GM23338 (cell line): Measurements from ENCODE around the gene FMN1. TPM values are rescaled to one million over a fixed set of nuclear protein-coding genes. Genes with fewer than 3 reads are reported as not detected.

Experiments used
- ATAC-seq: fragments of 200-7000 bp; cut with Tn5 transposase; 3 replicates; pipeline ENCODE4 v1.9.1; 2020
- DNase-seq: peaks from one replicate; pipeline ENCODE4 v3.0.0-alpha.2; 2015; ENCODE audit warnings: low spot score
- H2AFZ ChIP-seq: fragments of 200-600 bp; sonication (generic); 2 replicates; pipeline ENCODE4 v1.8.0; 2016; ENCODE audit warnings: antibody characterized with exemption, mild to moderate bottlenecking, moderate library complexity
- H3F3A ChIP-seq: fragments of 200-600 bp; sonication (generic); replicated peaks from 2 replicates; pipeline ENCODE4 v1.8.0; 2017; ENCODE audit warnings: antibody characterized with exemption, mixed run types, low read depth
- H3K27ac ChIP-seq: fragments of 200-600 bp; sonication (generic); 2 replicates; pipeline ENCODE4 v1.6.1; 2016; ENCODE audit warnings: low read depth
- H3K27me3 ChIP-seq: fragments of 200-600 bp; sonication (generic); 2 replicates; pipeline ENCODE4 v1.8.0; 2016; ENCODE audit warnings: mild to moderate bottlenecking, mixed run types, moderate library complexity; ENCODE audit not compliant: insufficient read depth
- H3K36me3 ChIP-seq: fragments of 200-600 bp; sonication (generic); 2 replicates; pipeline ENCODE4 v1.8.0; 2016; ENCODE audit warnings: mild to moderate bottlenecking; ENCODE audit not compliant: insufficient read depth
- H3K4me1 ChIP-seq: fragments of 200-600 bp; sonication (generic); 2 replicates; pipeline ENCODE4 v1.8.0; 2016; ENCODE audit warnings: mild to moderate bottlenecking, moderate library complexity; ENCODE audit not compliant: insufficient read depth
- H3K4me2 ChIP-seq: fragments of 200-600 bp; sonication (generic); 2 replicates; pipeline ENCODE4 v1.7.1; 2017; ENCODE audit warnings: mixed run types
- H3K4me3 ChIP-seq: fragments of 200-600 bp; sonication (generic); 2 replicates; pipeline ENCODE4 v1.6.1; 2016; ENCODE audit warnings: mixed run types
- H3K79me2 ChIP-seq: fragments of 200-600 bp; sonication (generic); replicated peaks from 2 replicates; pipeline ENCODE4 v1.8.0; 2017; ENCODE audit warnings: mild to moderate bottlenecking; ENCODE audit not compliant: insufficient read depth
- H3K9me2 ChIP-seq: fragments of 200-600 bp; sonication (generic); 2 replicates; pipeline ENCODE4 v1.8.0; 2017; ENCODE audit not compliant: insufficient read depth
- H4K20me1 ChIP-seq: fragments of 200-600 bp; sonication (generic); replicated peaks from 2 replicates; pipeline ENCODE4 v1.8.0; 2017; ENCODE audit warnings: mild to moderate bottlenecking; ENCODE audit not compliant: insufficient read depth
- H3K27ac Mint-ChIP-seq: 2 replicates; pipeline ENCODE4 v1.8.0; 2020; ENCODE audit warnings: inconsistent platforms, mild to moderate bottlenecking, moderate library complexity, mixed read lengths
- H3K27me3 Mint-ChIP-seq: 3 replicates; pipeline ENCODE4 v1.8.0; 2022; ENCODE audit warnings: low read depth, mild to moderate bottlenecking, moderate library complexity, mixed read lengths, inconsistent platforms; ENCODE audit not compliant: insufficient read depth, poor library complexity
- H3K36me3 Mint-ChIP-seq: 3 replicates; pipeline ENCODE4 v1.8.0; 2021; ENCODE audit warnings: low read depth, mild to moderate bottlenecking, inconsistent platforms, moderate library complexity, mixed read lengths
- H3K4me1 Mint-ChIP-seq: 3 replicates; pipeline ENCODE4 v1.8.0; 2020; ENCODE audit warnings: mild to moderate bottlenecking, inconsistent platforms, mixed read lengths
- H3K4me3 Mint-ChIP-seq: 3 replicates; pipeline ENCODE4 v1.8.0; 2021; ENCODE audit warnings: moderate library complexity, mild to moderate bottlenecking, inconsistent platforms, mixed read lengths
- H3K9me3 Mint-ChIP-seq: 3 replicates; pipeline ENCODE4 v1.8.0; 2020; ENCODE audit warnings: moderate library complexity, mild to moderate bottlenecking, inconsistent platforms, mixed read lengths
- CREB1 ChIP-seq: fragments of 250-450 bp; sonication (Bioruptor Pico); IDR thresholded peaks from 2 replicates; pipeline ENCODE4 v1.5.0; 2020; ENCODE audit warnings: low read depth, mild to moderate bottlenecking, moderate library complexity
- EZH2 ChIP-seq: fragments of 200-600 bp; sonication (generic); IDR thresholded peaks from one replicate; pipeline ENCODE4 v1.8.0; 2017; ENCODE audit warnings: antibody characterized with exemption, mild to moderate bottlenecking, low read depth; ENCODE audit not compliant: unreplicated experiment
- JUNB ChIP-seq: IDR thresholded peaks from one replicate; pipeline ENCODE4 v1.6.1; 2016; ENCODE audit warnings: antibody characterized with exemption; ENCODE audit not compliant: unreplicated experiment
- STAT1 ChIP-seq: IDR thresholded peaks from one replicate; pipeline ENCODE4 v1.6.1; 2016; ENCODE audit warnings: antibody characterized with exemption; ENCODE audit not compliant: unreplicated experiment
- ZNF114 ChIP-seq: fragments of 250-450 bp; sonication (Bioruptor Pico); IDR thresholded peaks from 2 replicates; pipeline ENCODE4 v1.5.0; 2020; ENCODE audit warnings: mild to moderate bottlenecking, moderate library complexity
- ZNF331 ChIP-seq: fragments of 250-450 bp; sonication (Bioruptor Pico); IDR thresholded peaks from 2 replicates; pipeline ENCODE4 v1.5.0; 2020; ENCODE audit warnings: low read depth, mild to moderate bottlenecking, moderate library complexity
- polyA plus RNA-seq: library from polyadenylated mRNA; unstranded; fragments of >200 nt; fragmentation: Nextera tagmentation; extraction: Ambion mirVana; gene quantifications from 2 replicates; pipeline ENCODE4 v1.2.1, GENCODE V29; 2016
- total RNA-seq: library from RNA; depleted of rRNA; stranded (reverse); fragments of >200 nt; shearing (Covaris generic); gene quantifications from 2 replicates; pipeline ENCODE4 v1.2.3, GENCODE V29; 2014
- TF ChIP-seq, protein P1 (sequence below): fragments of 250-450 bp; sonication (Bioruptor Pico); IDR thresholded peaks from 2 replicates; pipeline ENCODE4 v1.5.0; 2020; ENCODE audit warnings: mild to moderate bottlenecking, moderate library complexity

Gene FMN1
- total and polyA plus RNA-seq, 2 experiments from 2014 or later, result 1.2 to 1.6 TPM

DNA sequence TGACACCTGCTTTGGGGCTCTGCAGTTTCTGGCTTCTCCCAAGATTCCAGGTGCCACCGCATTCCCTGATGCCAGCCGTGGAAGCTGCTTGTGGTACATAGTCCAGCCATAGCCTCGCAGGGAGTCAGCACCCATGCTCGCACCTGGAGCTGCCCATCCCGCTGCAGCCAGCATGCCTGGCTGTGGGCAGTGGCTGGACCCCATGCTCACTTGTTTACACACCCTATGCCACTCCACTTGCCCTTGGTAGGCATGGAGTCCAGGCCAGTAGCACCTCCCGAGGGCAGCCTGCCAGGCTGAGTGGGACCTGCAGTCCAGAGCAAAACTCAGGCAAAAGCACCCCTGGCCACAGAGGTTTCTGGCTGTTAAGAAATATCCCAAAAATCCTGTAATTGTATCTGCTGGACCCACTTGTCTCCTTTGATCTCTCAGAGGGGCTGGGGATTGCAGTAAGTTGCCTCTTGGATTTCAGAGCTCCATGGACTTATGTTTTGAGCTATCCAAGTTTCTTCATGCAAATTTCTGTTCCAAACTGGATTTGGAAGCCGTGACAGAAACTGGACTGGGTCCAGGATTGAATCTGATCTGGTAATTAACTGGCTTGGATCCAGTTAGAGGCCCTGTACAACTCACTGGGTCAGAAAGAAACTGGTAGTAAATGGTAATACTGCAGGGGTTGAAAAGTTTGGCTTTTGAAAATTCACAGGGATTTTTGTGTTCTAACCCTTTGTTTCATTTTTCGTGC, 149.3 kb downstream of the FMN1 start:
- Histone ChIP-seq H3K9me2 (no peaks in the 10 kb centered on the region), H3K4me3 (no peak overlapping the region), H3K27ac (no peak overlapping the region), H4K20me1 (no peaks in the 10 kb centered on the region), H3K27me3 (no peaks in the 10 kb centered on the region), H3K79me2 (no peaks in the 10 kb centered on the region), H3K4me2 (no peak overlapping the region), H3K36me3 (peaks cover 5% of the 10 kb centered on the region; the same call in 1 of the 2 replicates), H3K4me1 (no peaks in the 10 kb centered on the region), H2AFZ (no peak overlapping the region), H3F3A (no peaks in the 10 kb centered on the region)
- Mint-ChIP-seq H3K27ac (no peak overlapping the region), H3K4me3 (no peak overlapping the region), H3K4me1 (no peaks in the 10 kb centered on the region), H3K27me3 (no peaks in the 10 kb centered on the region), H3K9me3 (peaks cover 56% of the 10 kb centered on the region), H3K36me3 (peaks cover 40% of the 10 kb centered on the region)
- TF ChIP-seq, protein P1, sequence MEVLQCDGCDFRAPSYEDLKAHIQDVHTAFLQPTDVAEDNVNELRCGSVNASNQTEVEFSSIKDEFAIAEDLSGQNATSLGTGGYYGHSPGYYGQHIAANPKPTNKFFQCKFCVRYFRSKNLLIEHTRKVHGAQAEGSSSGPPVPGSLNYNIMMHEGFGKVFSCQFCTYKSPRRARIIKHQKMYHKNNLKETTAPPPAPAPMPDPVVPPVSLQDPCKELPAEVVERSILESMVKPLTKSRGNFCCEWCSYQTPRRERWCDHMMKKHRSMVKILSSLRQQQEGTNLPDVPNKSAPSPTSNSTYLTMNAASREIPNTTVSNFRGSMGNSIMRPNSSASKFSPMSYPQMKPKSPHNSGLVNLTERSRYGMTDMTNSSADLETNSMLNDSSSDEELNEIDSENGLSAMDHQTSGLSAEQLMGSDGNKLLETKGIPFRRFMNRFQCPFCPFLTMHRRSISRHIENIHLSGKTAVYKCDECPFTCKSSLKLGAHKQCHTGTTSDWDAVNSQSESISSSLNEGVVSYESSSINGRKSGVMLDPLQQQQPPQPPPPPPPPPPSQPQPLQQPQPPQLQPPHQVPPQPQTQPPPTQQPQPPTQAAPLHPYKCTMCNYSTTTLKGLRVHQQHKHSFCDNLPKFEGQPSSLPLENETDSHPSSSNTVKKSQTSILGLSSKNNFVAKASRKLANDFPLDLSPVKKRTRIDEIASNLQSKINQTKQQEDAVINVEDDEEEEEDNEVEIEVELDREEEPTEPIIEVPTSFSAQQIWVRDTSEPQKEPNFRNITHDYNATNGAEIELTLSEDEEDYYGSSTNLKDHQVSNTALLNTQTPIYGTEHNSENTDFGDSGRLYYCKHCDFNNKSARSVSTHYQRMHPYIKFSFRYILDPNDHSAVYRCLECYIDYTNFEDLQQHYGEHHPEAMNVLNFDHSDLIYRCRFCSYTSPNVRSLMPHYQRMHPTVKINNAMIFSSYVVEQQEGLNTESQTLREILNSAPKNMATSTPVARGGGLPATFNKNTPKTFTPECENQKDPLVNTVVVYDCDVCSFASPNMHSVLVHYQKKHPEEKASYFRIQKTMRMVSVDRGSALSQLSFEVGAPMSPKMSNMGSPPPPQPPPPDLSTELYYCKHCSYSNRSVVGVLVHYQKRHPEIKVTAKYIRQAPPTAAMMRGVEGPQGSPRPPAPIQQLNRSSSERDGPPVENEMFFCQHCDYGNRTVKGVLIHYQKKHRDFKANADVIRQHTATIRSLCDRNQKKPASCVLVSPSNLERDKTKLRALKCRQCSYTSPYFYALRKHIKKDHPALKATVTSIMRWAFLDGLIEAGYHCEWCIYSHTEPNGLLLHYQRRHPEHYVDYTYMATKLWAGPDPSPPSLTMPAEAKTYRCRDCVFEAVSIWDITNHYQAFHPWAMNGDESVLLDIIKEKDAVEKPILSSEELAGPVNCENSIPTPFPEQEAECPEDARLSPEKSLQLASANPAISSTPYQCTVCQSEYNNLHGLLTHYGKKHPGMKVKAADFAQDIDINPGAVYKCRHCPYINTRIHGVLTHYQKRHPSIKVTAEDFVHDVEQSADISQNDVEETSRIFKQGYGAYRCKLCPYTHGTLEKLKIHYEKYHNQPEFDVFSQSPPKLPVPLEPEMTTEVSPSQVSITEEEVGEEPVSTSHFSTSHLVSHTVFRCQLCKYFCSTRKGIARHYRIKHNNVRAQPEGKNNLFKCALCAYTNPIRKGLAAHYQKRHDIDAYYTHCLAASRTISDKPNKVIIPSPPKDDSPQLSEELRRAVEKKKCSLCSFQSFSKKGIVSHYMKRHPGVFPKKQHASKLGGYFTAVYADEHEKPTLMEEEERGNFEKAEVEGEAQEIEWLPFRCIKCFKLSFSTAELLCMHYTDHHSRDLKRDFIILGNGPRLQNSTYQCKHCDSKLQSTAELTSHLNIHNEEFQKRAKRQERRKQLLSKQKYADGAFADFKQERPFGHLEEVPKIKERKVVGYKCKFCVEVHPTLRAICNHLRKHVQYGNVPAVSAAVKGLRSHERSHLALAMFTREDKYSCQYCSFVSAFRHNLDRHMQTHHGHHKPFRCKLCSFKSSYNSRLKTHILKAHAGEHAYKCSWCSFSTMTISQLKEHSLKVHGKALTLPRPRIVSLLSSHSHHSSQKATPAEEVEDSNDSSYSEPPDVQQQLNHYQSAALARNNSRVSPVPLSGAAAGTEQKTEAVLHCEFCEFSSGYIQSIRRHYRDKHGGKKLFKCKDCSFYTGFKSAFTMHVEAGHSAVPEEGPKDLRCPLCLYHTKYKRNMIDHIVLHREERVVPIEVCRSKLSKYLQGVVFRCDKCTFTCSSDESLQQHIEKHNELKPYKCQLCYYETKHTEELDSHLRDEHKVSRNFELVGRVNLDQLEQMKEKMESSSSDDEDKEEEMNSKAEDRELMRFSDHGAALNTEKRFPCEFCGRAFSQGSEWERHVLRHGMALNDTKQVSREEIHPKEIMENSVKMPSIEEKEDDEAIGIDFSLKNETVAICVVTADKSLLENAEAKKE (CRISPR knock-in tag), result no peak
- no peak for TF ChIP-seq EZH2
- no peak for TF ChIP-seq CREB1 (CRISPR knock-in tag)
- no peak for TF ChIP-seq STAT1
- TF ChIP-seq ZNF331, result no peak
- TF ChIP-seq JUNB, result no peak
- TF ChIP-seq ZNF114 (CRISPR knock-in tag), result no peak
- DNase-seq, result no peak
- ATAC-seq, result no peak
